GM12878 (cell line): ENCODE data around the gene PDE9A. TPM values are rescaled to one million over a fixed set of nuclear protein-coding genes. Genes with fewer than 3 reads are reported as not detected.

Experiments used
- ATAC-seq: fragments of 200-7000 bp; cut with Tn5 transposase; 3 replicates; pipeline ENCODE4 v1.9.1; 2020; ENCODE audit warnings: mild to moderate bottlenecking, moderate library complexity
- BruUV-seq: library from RNA; stranded (reverse); fragments of 400-500 nt; replicated peaks from 2 replicates; lab custom pipeline; 2021; lab: Mats Ljungman, UMichigan
- CTCF ChIA-PET: fragments of 300-600 bp; sonication (Branson Sonifier 250); formaldehyde crosslinking; extraction: SDS; loops from one replicate; lab custom pipeline; 2021; ENCODE audit warnings: inconsistent platforms; lab: Yijun Ruan, JAX
- POLR2A ChIA-PET: fragments of 350-600 bp; formaldehyde crosslinking; extraction: SDS; loops from one replicate; lab custom pipeline; 2021; ENCODE audit warnings: inconsistent platforms; lab: Charles Lee
- RAD21 ChIA-PET: fragments of 300-600 bp; sonication (Branson Sonifier 250); formaldehyde crosslinking; loops from one replicate; lab custom pipeline; 2023; ENCODE audit warnings: antibody characterized with exemption; ENCODE audit not compliant: unreplicated experiment; lab: Charles Lee
- SMC1A ChIA-PET: fragments of 300-600 bp; sonication (Branson Sonifier 250); formaldehyde crosslinking; loops from one replicate; lab custom pipeline; 2023; ENCODE audit not compliant: unreplicated experiment, uncharacterized antibody; lab: Charles Lee
- DNase-seq: peaks from one replicate; pipeline ENCODE4 v3.0.0-alpha.2; 2011; ENCODE audit warnings: low read depth, low spot score
- FAIRE-seq: peaks from 3 replicates; lab custom pipeline; 2011; peaks lifted over from hg19 to GRCh38; lab: Jason Lieb, UNC
- H2AFZ ChIP-seq: 2 replicates; pipeline ENCODE4 v1.6.0; 2011; ENCODE audit warnings: low read depth, low read length, control low read depth; ENCODE audit not compliant: control insufficient read depth
- H3K27ac ChIP-seq: 2 replicates; pipeline ENCODE4 v1.5.1; 2011; ENCODE audit warnings: control low read depth; ENCODE audit not compliant: control insufficient read depth, insufficient read depth
- H3K27me3 ChIP-seq, 2 experiments: replicated peaks in 1 of 2; 2 replicates each; pipeline versions ENCODE4 v1.6.0 to v1.6.1; 2011; ENCODE audit warnings: low read length in 1 of 2; ENCODE audit not compliant: control insufficient read depth in 2 of 2, insufficient read depth in 2 of 2
- H3K36me3 ChIP-seq, 2 experiments: 2 replicates each; pipeline ENCODE4 v1.5.1; 2011; ENCODE audit warnings: low read length in 1 of 2; ENCODE audit not compliant: control insufficient read depth in 2 of 2, insufficient read depth in 2 of 2
- H3K4me1 ChIP-seq: 2 replicates; pipeline ENCODE4 v1.6.1; 2011; ENCODE audit warnings: mild to moderate bottlenecking, low read length, moderate library complexity, mixed read lengths; ENCODE audit not compliant: control insufficient read depth, insufficient read depth
- H3K4me2 ChIP-seq: 2 replicates; pipeline ENCODE4 v1.6.0; 2011; ENCODE audit warnings: control low read depth; ENCODE audit not compliant: control insufficient read depth, insufficient read depth
- H3K4me3 ChIP-seq: fragments of 200-600 bp; sonication (generic); 2 replicates; pipeline ENCODE4 v1.5.1; 2016
- H3K79me2 ChIP-seq: 2 replicates; pipeline ENCODE4 v1.6.0; 2011; ENCODE audit warnings: low read length; ENCODE audit not compliant: control insufficient read depth, insufficient read depth
- H3K9ac ChIP-seq: 2 replicates; pipeline ENCODE4 v1.8.0; 2011; ENCODE audit warnings: low read length, control low read depth, mixed read lengths; ENCODE audit not compliant: control insufficient read depth, insufficient read depth
- H3K9me3 ChIP-seq: replicated peaks from 3 replicates; pipeline ENCODE4 v1.5.1; 2011; ENCODE audit warnings: mild to moderate bottlenecking, low read length; ENCODE audit not compliant: control insufficient read depth, insufficient read depth
- H4K20me1 ChIP-seq: 2 replicates; pipeline ENCODE4 v1.6.0; 2011; ENCODE audit not compliant: control insufficient read depth, insufficient read depth
- BCL11A ChIP-seq: IDR thresholded peaks from 2 replicates; pipeline ENCODE4 v1.6.1; 2011; ENCODE audit warnings: low read depth, low read length
- BRCA1 ChIP-seq: IDR thresholded peaks from 2 replicates; pipeline ENCODE4 v1.6.1; 2011; ENCODE audit warnings: low read depth, low read length, improper control_type of control experiment
- CHD4 ChIP-seq: fragments of 200-600 bp; sonication (generic); IDR thresholded peaks from 2 replicates; pipeline ENCODE4 v1.6.1; 2016; ENCODE audit warnings: mild to moderate bottlenecking
- CTCF ChIP-seq, 3 experiments: IDR thresholded peaks in 2 of 3; conservative IDR thresholded peaks in 1 of 3; 2 replicates each; pipeline ENCODE4 v1.5.1; 2011; ENCODE audit warnings: low read depth in 3 of 3, low read length in 3 of 3, mild to moderate bottlenecking in 3 of 3, control low read depth in 2 of 3, moderate library complexity in 2 of 3, inconsistent platforms in 1 of 3, mixed read lengths in 1 of 3; ENCODE audit not compliant: control insufficient read depth in 2 of 3, insufficient read depth in 1 of 3; ENCODE audit errors: extremely low read depth in 1 of 3
- E2F8 ChIP-seq: fragments of 450-650 bp; IDR thresholded peaks from 2 replicates; pipeline ENCODE4 v1.6.1; 2018; ENCODE audit warnings: mild to moderate bottlenecking, low read depth, moderate library complexity; ENCODE audit not compliant: partially characterized antibody
- EP300 ChIP-seq, 2 experiments: fragments of 150-350 bp in 1 of 2; IDR thresholded peaks; 2 replicates each; pipeline ENCODE4 v1.6.1; 2011 to 2012; ENCODE audit warnings: low read depth in 2 of 2, low read length in 2 of 2, borderline replicate concordance in 1 of 2, improper control_type of control experiment in 1 of 2, inconsistent platforms in 1 of 2; ENCODE audit not compliant: control insufficient read depth in 1 of 2
- GABPA ChIP-seq: IDR thresholded peaks from 2 replicates; pipeline ENCODE4 v1.6.1; 2014; ENCODE audit warnings: antibody characterized with exemption, low read depth, mild to moderate bottlenecking, inconsistent platforms
- MLLT1 ChIP-seq: fragments of 450-650 bp; IDR thresholded peaks from 2 replicates; pipeline ENCODE4 v1.6.1; 2016; ENCODE audit warnings: mild to moderate bottlenecking
- NKRF ChIP-seq: fragments of 450-650 bp; conservative IDR thresholded peaks from 2 replicates; pipeline ENCODE4 v1.6.1; 2017; ENCODE audit warnings: mild to moderate bottlenecking, moderate library complexity
- SIX5 ChIP-seq: IDR thresholded peaks from 2 replicates; pipeline ENCODE4 v1.6.1; 2011; ENCODE audit warnings: mild to moderate bottlenecking, low read depth, low read length, moderate library complexity; ENCODE audit not compliant: severe bottlenecking
- ZBED1 ChIP-seq: IDR thresholded peaks from 2 replicates; pipeline ENCODE4 v1.6.1; 2016; ENCODE audit warnings: borderline replicate concordance
- WGBS: methylation state at CpG from one replicate; pipeline ENCODE4 v1.1.6; 2016; ENCODE audit warnings: low lambda C conversion rate; ENCODE audit not compliant: insufficient replicate concordance, insufficient coverage; ENCODE audit errors: missing lambda C conversion rate; 5-methylcytosine and 5-hydroxymethylcytosine counted together
- in situ Hi-C: fragments of 300-500 bp; cut with MboI; formaldehyde crosslinking; loops from 9 replicates; pipeline ENCODE4 v1.14.3; 2018; ENCODE audit warnings: mixed read lengths
- intact Hi-C: fragments of 100-400 bp; cut with micrococcal nuclease; formaldehyde crosslinking; loops from one replicate; pipeline ENCODE4 v1.14.2; 2022; ENCODE audit not compliant: unreplicated experiment
- polyA plus RNA-seq, 11 experiments: library from polyadenylated mRNA; depleted of rRNA in 4 of 11; unstranded in 6 of 11; stranded (reverse) in 5 of 11; fragments of >200 nt; fragmentation: Nextera tagmentation in 4 of 11; fragmentation: Illumina TruSeq in 1 of 11; extraction: Ambion mirVana in 4 of 11; extraction: Trizol in 1 of 11; gene quantifications; 1 replicate in 1 of 11; 2 replicates in 10 of 11; pipeline versions ENCODE4 v1.2.1 to v1.2.3, GENCODE V29; 2011 to 2016; ENCODE audit warnings: inconsistent platforms in 2 of 11, missing spikeins in 2 of 11, low read depth in 1 of 11
- total RNA-seq, 4 experiments: library from RNA; depleted of rRNA in 3 of 4; stranded (reverse); fragments of >200 nt in 3 of 4; fragmentation: Illumina TruSeq in 1 of 4; extraction: Trizol in 1 of 4; gene quantifications; 2 replicates each; pipeline versions ENCODE4 v1.2.1 to v1.2.3, GENCODE V29; 2013 to 2021

Gene PDE9A
- total and polyA plus RNA-seq, 10 of the 15 experiments (the other 5 are each of a cell fraction or from before 2014, with no cell fraction given): 0.08 to 0.45 (median 0.20) TPM; not detected in 1

GRCh38 chr21:42755031-42755665 is 101.7 kb downstream of the PDE9A start (continued):
- TF ChIP-seq CTCF (IDR thresholded peaks at IDR 0.05 in 2 of 3, conservative IDR thresholded peaks at IDR 0.05 in 1 of 3; ENCODE audit: control insufficient read depth in 2 of 3, extremely low read depth in 1 of 3, insufficient read depth in 1 of 3, low read depth in 3 of 3, low read length in 3 of 3) (no peak), BCL11A (no peak)

GRCh38 chr21:42755766-42756579 is 102.6 kb downstream of the PDE9A start:
- SMC1A ChIA-PET: no interaction called here
- no peaks in the 10 kb centered on the region for H4K20me1 ChIP-seq
- 32% methylated on average over 20 of the region's 20 CpGs for WGBS
- RAD21 ChIA-PET: no interaction called here
- ATAC-seq (no peak), FAIRE-seq (no peak), DNase-seq (no peak)
- in situ Hi-C loops: no loop called here
- H3K27ac ChIP-seq: no peak overlapping the region
- no peaks in the 10 kb centered on the region for H3K79me2 ChIP-seq
- POLR2A ChIA-PET: no interaction called here
- no TSS peak for BruUV-seq
- peaks cover 0 to 3% of the 10 kb centered on the region in 2 experiments; a peak in 2 of 4 replicates for H3K27me3 ChIP-seq
- H3K36me3 ChIP-seq: no peaks in the 10 kb centered on the region
- no peak overlapping the region for H3K4me3 ChIP-seq
- no peaks in the 10 kb centered on the region for H3K9me3 ChIP-seq
- no peaks in the 10 kb centered on the region for H3K4me1 ChIP-seq
- intact Hi-C loops: no loop called here
- H3K9ac ChIP-seq: no peak overlapping the region
- CTCF ChIA-PET: no interaction called here
- H3K4me2 ChIP-seq: no peak overlapping the region
- H2AFZ ChIP-seq: no peak overlapping the region
- TF ChIP-seq CHD4 (no peak), BRCA1 (no peak), E2F8 (no peak), NKRF (no peak), ZBED1 (no peak), GABPA (no peak), MLLT1 (no peak), SIX5 (no peak), EP300 (IDR thresholded peaks at IDR 0.05; ENCODE audit: borderline replicate concordance in 1 of 2, control insufficient read depth in 1 of 2, low read depth in 2 of 2, low read length in 2 of 2) (no peak)
